ENCODE data around the gene FAF2. TPM values are rescaled to one million over a fixed set of nuclear protein-coding genes. Genes with fewer than 3 reads are reported as not detected.

Gene FAF2
- total and polyA plus RNA-seq, 7 donors: 4.2 to 24.6 (median 18.6) TPM

- no peaks in the 10 kb centered on the region for H3K9me3 ChIP-seq
- H3K4me1 ChIP-seq: peaks cover 0 to 18% (median 10%) of the 10 kb centered on the region in 4 donors
- intact Hi-C loops (cut with DNase I): no loop called here
- DNase-seq: no peak
- peaks cover 44 to 91% (median 52%) of the 10 kb centered on the region in 4 donors for H3K36me3 ChIP-seq
- 88 to 92% methylated on average over 8 of the region's 8 CpGs for WGBS, 2 donors
- TF ChIP-seq CTCF (IDR thresholded peaks at IDR 0.05) (no peak), EP300 (IDR thresholded peaks at IDR 0.05) (no peak), POLR2A (IDR thresholded peaks at IDR 0.05) (no peak)
- H3K4me3 ChIP-seq: no peak overlapping the region
- no peaks in the 10 kb centered on the region for H3K27me3 ChIP-seq
- H3K27ac ChIP-seq: peak overlapping the region in 1 of 4 donors; percentile 16
Observed at GRCh38 chr5:176491901-176492300, 43.7 kb downstream of the FAF2 start.

- H3K4me3 ChIP-seq: no peak overlapping the region
- peaks cover 0 to 18% (median 10%) of the 10 kb centered on the region in 4 donors for H3K4me1 ChIP-seq
- intact Hi-C loops (cut with DNase I): no loop called here
- peaks cover 41 to 91% (median 51%) of the 10 kb centered on the region in 4 donors for H3K36me3 ChIP-seq
- no peak overlapping the region for H3K27ac ChIP-seq
- no peaks in the 10 kb centered on the region for H3K27me3 ChIP-seq
- TF ChIP-seq EP300 (IDR thresholded peaks at IDR 0.05) (no peak), POLR2A (IDR thresholded peaks at IDR 0.05) (no peak), POLR2AphosphoS5 (IDR thresholded peaks at IDR 0.05) (no peak), CTCF (IDR thresholded peaks at IDR 0.05) (no peak)
- no peaks in the 10 kb centered on the region for H3K9me3 ChIP-seq
- DNase-seq: no peak
- 61 to 81% methylated on average over 3 of the region's 3 CpGs for WGBS, 2 donors
Observed at GRCh38 chr5:176492431-176492830, 44.2 kb downstream of the FAF2 start.

GRCh38 chr5:176497852-176498251, 49.7 kb downstream of the FAF2 start:
- H3K9me3 ChIP-seq: no peaks in the 10 kb centered on the region
- H3K36me3 ChIP-seq: peaks cover 61 to 100% (median 75%) of the 10 kb centered on the region in 4 donors
- no peak for DNase-seq
- H3K27me3 ChIP-seq: no peaks in the 10 kb centered on the region
- H3K4me3 ChIP-seq: no peak overlapping the region
- TF ChIP-seq CTCF (IDR thresholded peaks at IDR 0.05): no peak
- TF ChIP-seq POLR2A (IDR thresholded peaks at IDR 0.05): no peak
- TF ChIP-seq EP300 (IDR thresholded peaks at IDR 0.05): no peak
- TF ChIP-seq POLR2AphosphoS5 (IDR thresholded peaks at IDR 0.05): no peak
- no peaks in the 10 kb centered on the region for H3K4me1 ChIP-seq
- no peak overlapping the region for H3K27ac ChIP-seq
- whole genome bisulfite sequencing, 2 donors: 92 to 95% methylated on average over 9 of the region's 9 CpGs
- intact Hi-C loops (cut with DNase I): no loop called here

- no peak for TF ChIP-seq POLR2AphosphoS5 (IDR thresholded peaks at IDR 0.05)
- TF ChIP-seq EP300 (IDR thresholded peaks at IDR 0.05): no peak
- TF ChIP-seq POLR2A (IDR thresholded peaks at IDR 0.05): no peak
- no peak for TF ChIP-seq CTCF (IDR thresholded peaks at IDR 0.05)
- no peaks in the 10 kb centered on the region for H3K27me3 ChIP-seq
- no peak overlapping the region for H3K27ac ChIP-seq
- 94 to 97% methylated on average over 5 of the region's 5 CpGs for WGBS, 2 donors
- H3K4me3 ChIP-seq: no peak overlapping the region
- intact Hi-C loops (cut with DNase I): no loop called here
- no peaks in the 10 kb centered on the region for H3K4me1 ChIP-seq
- DNase-seq: no peak
- H3K36me3 ChIP-seq: peaks cover 51 to 100% (median 61%) of the 10 kb centered on the region in 4 donors
- H3K9me3 ChIP-seq: no peaks in the 10 kb centered on the region
Observed at GRCh38 chr5:176499273-176499672, 51.1 kb downstream of the FAF2 start.

GRCh38 chr5:176500511-176500910, 52.3 kb downstream of the FAF2 start:
- WGBS, 2 donors: 97 to 99% methylated on average over 3 of the region's 3 CpGs
- DNase-seq: no peak
- intact Hi-C loops (cut with DNase I): no loop called here
- H3K9me3 ChIP-seq: no peaks in the 10 kb centered on the region
- no peak overlapping the region for H3K27ac ChIP-seq
- H3K4me1 ChIP-seq: no peaks in the 10 kb centered on the region
- H3K27me3 ChIP-seq: no peaks in the 10 kb centered on the region
- no peak overlapping the region for H3K4me3 ChIP-seq
- no peak for TF ChIP-seq CTCF (IDR thresholded peaks at IDR 0.05)
- no peak for TF ChIP-seq EP300 (IDR thresholded peaks at IDR 0.05)
- TF ChIP-seq POLR2A (IDR thresholded peaks at IDR 0.05): no peak
- no peak for TF ChIP-seq POLR2AphosphoS5 (IDR thresholded peaks at IDR 0.05)
- H3K36me3 ChIP-seq: peaks cover 44 to 99% (median 52%) of the 10 kb centered on the region in 4 donors
